Breast epithelium (tissue), 4 donors: ENCODE results near the gene MYO3B. TPM values are rescaled to one million over a fixed set of nuclear protein-coding genes. Genes with fewer than 3 reads are reported as not detected.

Source experiments
- DNase-seq, 2 donors: peaks; one replicate each; pipeline ENCODE4 v3.0.0-alpha.2; 2019; ENCODE audit warnings: low spot score in 2 of 2
- H3K27ac ChIP-seq, 2 donors: fragments of 200-600 bp; sonication (generic) in 1 of 2; one replicate each; pipeline ENCODE4 v1.5.1; 2016 to 2019; ENCODE audit warnings: mild to moderate bottlenecking in 1 of 2
- H3K27me3 ChIP-seq, 2 donors: fragments of 200-600 bp; sonication (generic) in 1 of 2; one replicate each; pipeline versions ENCODE4 v1.5.1 to v1.6.0; 2017 to 2019; ENCODE audit warnings: control low read depth in 1 of 2, mild to moderate bottlenecking in 1 of 2
- H3K36me3 ChIP-seq: fragments of 200-600 bp; one replicate; pipeline ENCODE4 v1.5.1; 2019
- H3K4me1 ChIP-seq, 2 donors: fragments of 200-600 bp; sonication (generic); one replicate each; pipeline ENCODE4 v1.5.1; 2016 to 2019; ENCODE audit warnings: control low read depth in 1 of 2
- H3K4me3 ChIP-seq, 3 donors: fragments of 200-600 bp; sonication (generic); 1 replicate in 2 of 3; 2 replicates in 1 of 3; pipeline ENCODE4 v1.5.1; 2016 to 2019; ENCODE audit warnings: mild to moderate bottlenecking in 3 of 3, moderate library complexity in 2 of 3
- H3K9me3 ChIP-seq, 2 donors: fragments of 200-600 bp; sonication (generic) in 1 of 2; one replicate each; pipeline ENCODE4 v1.5.1; 2016 to 2019; ENCODE audit warnings: control low read depth in 1 of 2
- POLR2A ChIP-seq: fragments of 450-650 bp; IDR thresholded peaks from one replicate; pipeline ENCODE4 v1.6.1; 2016; ENCODE audit warnings: antibody characterized with exemption, mild to moderate bottlenecking, moderate library complexity
- POLR2AphosphoS5 ChIP-seq, 3 donors: sonication (generic); formaldehyde crosslinking; IDR thresholded peaks; one replicate each; pipeline ENCODE4 v1.6.1; 2017; ENCODE audit warnings: antibody characterized with exemption in 3 of 3
- intact Hi-C: fragments of 100-400 bp; cut with DNase I; formaldehyde crosslinking; loops from one replicate; pipeline ENCODE4 v1.15.1; 2023; ENCODE audit warnings: low total_unique reads
- total RNA-seq, 3 donors: library from RNA; depleted of rRNA; stranded (reverse); fragments of >200 nt; gene quantifications; one replicate each; pipeline ENCODE4 v1.1.0, GENCODE V29; 2016
- TF ChIP-seq, protein P1 (sequence below), 3 donors: fragments of 450-650 bp; IDR thresholded peaks; one replicate each; pipeline ENCODE4 v1.5.1; 2016 to 2017; ENCODE audit warnings: antibody characterized with exemption in 3 of 3, mild to moderate bottlenecking in 3 of 3, moderate library complexity in 3 of 3

The MYO3B gene
- total RNA-seq, 3 donors from 2014 or later = 0.15 to 0.98 (median 0.16) TPM

DNA sequence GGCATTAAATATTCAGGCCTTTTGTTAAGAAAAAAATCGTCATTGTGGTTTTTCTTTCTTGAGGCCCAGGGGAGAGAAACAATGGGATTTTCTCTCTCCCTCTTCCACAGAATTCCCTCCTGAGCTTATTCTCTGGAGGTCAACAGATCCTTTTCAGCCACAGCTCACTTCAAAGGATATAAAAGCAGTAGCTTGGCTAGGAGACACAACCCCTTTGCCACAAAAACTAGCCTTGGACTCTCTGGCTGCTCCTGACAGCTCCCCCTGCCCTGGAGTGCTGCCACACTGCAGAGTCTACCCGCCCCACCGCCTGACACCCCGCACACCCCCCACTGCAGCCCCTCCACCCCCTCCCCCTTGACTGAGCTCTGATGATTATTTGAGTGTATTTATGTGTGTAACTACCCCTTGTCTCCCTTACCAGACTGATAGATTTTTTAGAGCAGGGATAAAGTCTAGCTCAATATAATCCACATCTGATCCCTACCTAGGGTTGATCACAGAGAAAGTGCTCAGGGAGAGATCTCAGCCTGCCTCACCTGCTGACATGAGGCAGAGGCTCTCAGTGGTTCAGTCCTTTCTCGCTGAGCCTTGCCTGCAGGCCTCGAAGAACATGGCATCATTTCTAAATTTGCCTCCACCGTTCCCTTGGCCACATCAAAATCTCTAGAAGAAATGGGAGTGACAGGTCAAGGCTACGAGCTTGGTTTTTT, 405.0 kb downstream of the MYO3B start:
- no peak overlapping the region for H3K27ac ChIP-seq
- intact Hi-C loops = no loop called here
- TF ChIP-seq POLR2AphosphoS5 (IDR thresholded peaks at IDR 0.05) = no peak
- no peak for DNase-seq
- H3K9me3 ChIP-seq = no peaks in the 10 kb centered on the region
- H3K36me3 ChIP-seq = no peaks in the 10 kb centered on the region
- H3K27me3 ChIP-seq = no peaks in the 10 kb centered on the region
- H3K4me1 ChIP-seq = no peaks in the 10 kb centered on the region
- H3K4me3 ChIP-seq = no peak overlapping the region

DNA sequence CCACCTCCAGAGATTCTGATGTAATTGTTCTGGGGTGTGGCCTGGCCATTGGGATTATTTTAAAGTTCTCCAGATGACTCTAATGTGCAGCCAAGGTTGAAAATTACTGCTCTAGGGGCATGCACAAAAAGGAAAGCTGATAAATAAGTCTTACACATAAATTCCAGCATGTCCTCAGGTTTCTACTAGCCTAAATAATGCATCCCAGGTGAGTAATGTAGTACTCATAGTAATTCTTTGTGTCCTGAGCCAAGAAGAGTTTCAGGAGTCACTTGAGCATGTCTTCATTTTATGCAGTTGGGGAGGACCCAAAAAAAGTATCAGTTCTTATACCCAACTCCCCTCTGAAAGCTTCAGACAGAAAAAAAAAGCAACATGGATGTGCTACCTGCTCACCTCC, 407.1 kb downstream of the MYO3B start:
- no peak for TF ChIP-seq POLR2A
- TF ChIP-seq, protein P1, sequence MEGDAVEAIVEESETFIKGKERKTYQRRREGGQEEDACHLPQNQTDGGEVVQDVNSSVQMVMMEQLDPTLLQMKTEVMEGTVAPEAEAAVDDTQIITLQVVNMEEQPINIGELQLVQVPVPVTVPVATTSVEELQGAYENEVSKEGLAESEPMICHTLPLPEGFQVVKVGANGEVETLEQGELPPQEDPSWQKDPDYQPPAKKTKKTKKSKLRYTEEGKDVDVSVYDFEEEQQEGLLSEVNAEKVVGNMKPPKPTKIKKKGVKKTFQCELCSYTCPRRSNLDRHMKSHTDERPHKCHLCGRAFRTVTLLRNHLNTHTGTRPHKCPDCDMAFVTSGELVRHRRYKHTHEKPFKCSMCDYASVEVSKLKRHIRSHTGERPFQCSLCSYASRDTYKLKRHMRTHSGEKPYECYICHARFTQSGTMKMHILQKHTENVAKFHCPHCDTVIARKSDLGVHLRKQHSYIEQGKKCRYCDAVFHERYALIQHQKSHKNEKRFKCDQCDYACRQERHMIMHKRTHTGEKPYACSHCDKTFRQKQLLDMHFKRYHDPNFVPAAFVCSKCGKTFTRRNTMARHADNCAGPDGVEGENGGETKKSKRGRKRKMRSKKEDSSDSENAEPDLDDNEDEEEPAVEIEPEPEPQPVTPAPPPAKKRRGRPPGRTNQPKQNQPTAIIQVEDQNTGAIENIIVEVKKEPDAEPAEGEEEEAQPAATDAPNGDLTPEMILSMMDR (IDR thresholded peaks at IDR 0.05) = no peak
- no peak for TF ChIP-seq POLR2AphosphoS5 (IDR thresholded peaks at IDR 0.05)
- Histone ChIP-seq H3K4me1 (no peaks in the 10 kb centered on the region), H3K4me3 (no peak overlapping the region), H3K9me3 (no peaks in the 10 kb centered on the region), H3K27me3 (no peaks in the 10 kb centered on the region), H3K27ac (no peak overlapping the region), H3K36me3 (no peaks in the 10 kb centered on the region)
- intact Hi-C loops = no loop called here
- DNase-seq = no peak

DNA sequence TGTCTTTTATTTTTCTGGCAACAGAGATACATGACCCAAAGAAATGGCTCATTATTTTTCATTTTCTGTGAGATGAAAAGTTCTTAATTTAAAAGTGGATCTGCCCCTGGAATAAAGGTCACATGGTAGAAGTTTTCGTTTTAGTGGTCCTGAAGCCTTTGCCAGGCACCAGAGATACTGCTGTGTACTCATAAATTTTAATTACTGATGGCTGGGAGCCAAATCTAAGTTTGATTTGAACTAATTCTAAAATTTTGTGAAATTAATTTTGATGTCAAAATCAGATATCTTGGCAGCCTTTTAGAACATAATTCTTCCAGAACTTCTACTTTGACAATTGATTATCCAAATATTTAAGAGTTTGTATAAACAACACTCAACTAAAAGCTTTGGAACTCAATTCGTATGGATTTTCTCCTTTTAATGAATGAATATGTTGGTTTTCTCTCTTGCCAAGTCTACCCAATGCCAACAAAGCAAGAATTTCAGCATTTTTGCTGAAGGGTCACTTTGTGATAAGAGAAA, 408.7 kb downstream of the MYO3B start:
- Histone ChIP-seq H3K27ac (no peak overlapping the region), H3K36me3 (no peaks in the 10 kb centered on the region), H3K4me3 (no peak overlapping the region), H3K27me3 (no peaks in the 10 kb centered on the region), H3K4me1 (no peaks in the 10 kb centered on the region), H3K9me3 (no peaks in the 10 kb centered on the region)
- intact Hi-C loops = no loop called here
- TF ChIP-seq, protein P1 (IDR thresholded peaks at IDR 0.05) = no peak
- no peak for TF ChIP-seq POLR2AphosphoS5 (IDR thresholded peaks at IDR 0.05)
- no peak for TF ChIP-seq POLR2A
- DNase-seq = no peak

DNA sequence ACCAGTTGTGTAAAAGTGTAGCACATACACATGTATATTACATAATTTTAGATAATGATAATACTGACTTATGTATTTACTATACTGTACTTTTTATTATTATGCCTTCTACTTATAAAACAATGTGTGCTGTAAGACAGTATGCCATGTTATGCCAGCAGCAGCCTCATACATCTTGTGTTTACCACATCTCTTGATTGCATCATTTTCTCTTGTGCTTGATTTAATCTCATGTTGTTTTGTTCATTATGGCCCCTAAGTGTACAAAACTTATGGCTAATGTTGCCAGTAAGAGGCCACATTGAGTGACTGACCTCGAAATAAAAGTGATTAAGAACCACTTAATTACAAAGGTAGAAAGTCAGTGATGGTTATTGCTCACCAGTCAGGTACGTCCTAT, 409.2 kb downstream of the MYO3B start:
- H3K4me1 ChIP-seq = no peaks in the 10 kb centered on the region
- intact Hi-C loops = no loop called here
- TF ChIP-seq POLR2A (no peak), POLR2AphosphoS5 (IDR thresholded peaks at IDR 0.05) (no peak)
- TF ChIP-seq, protein P1 (IDR thresholded peaks at IDR 0.05) = no peak

DNA sequence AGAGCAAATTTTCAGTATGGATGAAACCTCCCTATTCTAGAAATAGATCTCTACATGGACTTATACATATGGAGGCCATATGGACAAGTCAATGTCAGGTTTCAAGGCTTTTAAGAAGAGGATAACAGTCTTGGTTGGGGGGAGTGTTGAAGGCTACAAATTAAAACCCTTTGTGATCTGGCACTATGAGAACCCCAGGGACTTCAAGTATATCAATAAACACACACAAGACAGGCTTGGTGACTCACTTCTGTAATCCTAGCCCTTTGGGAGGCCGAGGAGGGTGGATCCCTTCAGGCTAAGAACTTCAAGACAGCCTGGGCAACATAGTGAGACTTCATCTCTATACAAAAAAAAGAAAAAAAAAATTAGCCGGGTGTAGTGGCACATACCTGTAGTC, 410.0 kb downstream of the MYO3B start:
- Histone ChIP-seq H3K4me1 (no peaks in the 10 kb centered on the region), H3K4me3 (no peak overlapping the region), H3K9me3 (no peaks in the 10 kb centered on the region), H3K36me3 (no peaks in the 10 kb centered on the region), H3K27me3 (no peaks in the 10 kb centered on the region), H3K27ac (no peak overlapping the region)
- intact Hi-C loops = no loop called here
- no peak for TF ChIP-seq POLR2AphosphoS5 (IDR thresholded peaks at IDR 0.05)
- TF ChIP-seq POLR2A = no peak
- TF ChIP-seq, protein P1 (IDR thresholded peaks at IDR 0.05) = no peak
- DNase-seq = no peak

More for the DNA sequence above, 409.2 kb downstream of the MYO3B start:
- no peak overlapping the region for H3K27ac ChIP-seq
- no peak for DNase-seq
- no peak overlapping the region for H3K4me3 ChIP-seq
- H3K9me3 ChIP-seq = no peaks in the 10 kb centered on the region
- no peaks in the 10 kb centered on the region for H3K36me3 ChIP-seq
- H3K27me3 ChIP-seq = no peaks in the 10 kb centered on the region
